UCSD-AML1 (cell line): ENCODE results near the gene CCR7.

Source experiments
- DNase-seq: peaks from one replicate; lab custom pipeline; 2025; ENCODE audit not compliant: unreplicated experiment; lab: John Stamatoyannopoulos, UW

CCR7 gene

GRCh38 chr17:40538019-40538935 lies 27.0 kb downstream of the CCR7 start:
- DNase-seq, result no peak

- no peak for DNase-seq
These were observed 28.7 kb downstream of the CCR7 start for GRCh38 chr17:40536295-40537171.

DNA sequence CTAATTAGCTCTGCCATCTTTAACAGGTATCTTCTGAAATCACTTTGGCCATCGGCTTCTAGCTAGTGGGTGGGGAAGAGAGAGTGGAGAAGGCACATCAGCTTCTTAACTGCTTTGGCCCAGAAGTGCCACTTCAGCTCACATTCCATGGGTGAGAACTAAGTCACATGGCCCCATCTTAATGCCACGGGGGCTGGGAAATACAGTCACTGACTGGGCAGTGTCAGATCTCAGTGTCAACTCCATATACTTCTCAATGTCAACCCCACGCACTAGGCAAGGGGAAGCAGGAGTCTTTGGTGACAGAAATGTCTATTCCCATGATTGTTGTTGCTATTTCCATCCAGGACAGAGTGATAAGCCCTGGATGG lies 29.4 kb downstream of the CCR7 start:
- no peak for DNase-seq

DNA sequence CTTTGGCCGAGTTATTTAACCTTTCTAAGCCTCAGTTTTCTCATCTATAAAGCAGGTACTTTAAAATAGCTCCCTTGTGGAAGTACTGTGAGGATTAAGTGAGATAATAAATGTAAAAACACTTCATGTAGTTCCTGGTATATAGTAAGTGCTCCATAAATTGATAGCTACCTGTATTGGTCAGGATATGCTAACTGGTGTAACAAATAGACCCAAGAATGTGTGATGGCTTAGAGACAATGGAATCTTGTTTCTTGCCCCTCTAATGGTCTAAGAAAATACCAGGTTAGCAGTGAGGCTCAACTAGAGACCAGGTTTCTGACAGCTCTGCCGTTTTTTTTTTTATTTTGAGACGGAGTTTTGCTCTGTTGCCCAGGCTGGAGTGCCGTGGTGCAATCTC lies 29.8 kb downstream of the CCR7 start:
- DNase-seq, result no peak

DNA sequence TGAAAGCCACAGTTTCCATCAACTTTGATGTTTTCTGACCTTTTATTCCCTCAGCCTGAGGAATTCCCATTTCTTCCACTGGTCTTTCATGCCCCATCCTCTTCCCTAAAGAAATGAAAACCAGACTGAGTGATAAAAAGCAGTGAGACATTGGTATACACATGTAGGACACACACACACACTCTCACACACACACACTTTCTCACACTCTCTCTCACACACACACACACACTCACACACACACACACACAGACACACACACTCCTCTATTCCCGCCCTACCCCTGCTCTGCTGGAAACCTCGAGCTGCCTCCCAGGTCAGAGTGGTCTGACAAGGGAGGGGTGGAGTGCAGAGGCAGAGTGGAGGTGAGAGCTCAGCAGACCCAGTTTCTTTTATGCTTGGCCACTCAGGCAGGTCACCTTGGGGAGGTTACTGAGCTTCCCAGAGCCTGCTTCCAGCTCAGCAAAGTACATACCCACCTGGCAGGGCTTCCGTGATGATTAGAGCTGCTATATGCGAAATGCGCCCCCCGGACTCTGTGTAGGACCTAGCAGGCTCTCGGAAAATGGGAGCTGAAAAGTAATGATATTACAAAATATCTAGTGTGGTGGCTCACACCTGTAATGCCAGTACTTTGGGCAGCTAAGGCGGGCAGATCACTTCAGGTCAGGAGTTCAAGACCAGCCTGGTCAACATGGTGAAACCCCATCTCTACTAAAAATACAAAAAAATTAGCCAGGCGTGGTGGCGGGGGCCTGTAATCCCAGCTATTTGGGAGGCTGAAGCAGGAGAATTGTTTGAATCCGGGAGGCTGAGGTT lies 30.7 kb downstream of the CCR7 start:
- DNase-seq, result no peak

- no peak for DNase-seq
These were observed 31.4 kb downstream of the CCR7 start for GRCh38 chr17:40533896-40534295.

- DNase-seq, result no peak
These were observed 32.6 kb downstream of the CCR7 start for GRCh38 chr17:40532520-40533253.

GRCh38 chr17:40531051-40531991 lies 34.0 kb downstream of the CCR7 start:
- no peak for DNase-seq

GRCh38 chr17:40530531-40530994 lies 34.7 kb downstream of the CCR7 start:
- DNase-seq, result no peak

GRCh38 chr17:40529991-40530390 lies 35.3 kb downstream of the CCR7 start:
- no peak for DNase-seq

GRCh38 chr17:40528692-40529417 lies 36.4 kb downstream of the CCR7 start:
- DNase-seq, result no peak

DNA sequence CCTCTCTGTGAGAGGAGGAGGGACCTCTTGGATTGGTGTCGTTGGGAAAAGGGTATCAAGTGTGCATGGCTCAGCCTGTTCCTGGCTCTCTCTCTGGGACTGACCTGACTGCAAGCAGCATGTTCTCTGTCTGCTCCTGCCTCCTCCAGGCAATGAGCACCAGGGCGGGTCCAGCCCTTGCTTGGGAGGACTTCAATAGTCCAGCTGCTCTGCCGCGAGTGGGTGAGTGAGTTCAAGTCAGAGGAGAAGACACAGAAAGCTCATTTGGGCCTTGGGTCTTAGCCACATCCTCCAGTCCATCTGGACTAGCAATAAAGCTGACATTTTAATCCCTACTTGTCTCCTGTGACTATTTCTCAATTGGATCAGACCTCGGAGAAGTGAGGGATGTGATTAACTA lies 38.6 kb downstream of the CCR7 start:
- DNase-seq, result no peak

DNA sequence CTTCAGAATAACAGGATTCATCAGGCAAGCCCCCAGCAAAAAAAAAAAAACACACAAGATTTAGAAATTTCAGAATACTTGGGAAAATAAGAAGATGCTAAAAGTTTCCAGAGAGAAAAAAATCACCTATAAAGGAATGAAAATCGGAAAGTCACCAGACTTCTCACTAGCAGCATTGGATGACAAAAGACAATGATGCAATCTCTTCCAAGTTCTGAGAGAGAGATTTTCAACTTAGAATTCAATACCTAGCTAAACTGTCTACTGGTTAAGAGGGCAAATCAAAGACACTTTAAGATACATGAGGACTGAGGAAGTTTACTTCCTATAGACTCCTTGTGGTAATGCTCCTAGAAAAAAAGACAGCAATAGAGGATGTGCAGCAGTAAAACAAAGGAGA lies 40.0 kb downstream of the CCR7 start:
- DNase-seq, result no peak

DNA sequence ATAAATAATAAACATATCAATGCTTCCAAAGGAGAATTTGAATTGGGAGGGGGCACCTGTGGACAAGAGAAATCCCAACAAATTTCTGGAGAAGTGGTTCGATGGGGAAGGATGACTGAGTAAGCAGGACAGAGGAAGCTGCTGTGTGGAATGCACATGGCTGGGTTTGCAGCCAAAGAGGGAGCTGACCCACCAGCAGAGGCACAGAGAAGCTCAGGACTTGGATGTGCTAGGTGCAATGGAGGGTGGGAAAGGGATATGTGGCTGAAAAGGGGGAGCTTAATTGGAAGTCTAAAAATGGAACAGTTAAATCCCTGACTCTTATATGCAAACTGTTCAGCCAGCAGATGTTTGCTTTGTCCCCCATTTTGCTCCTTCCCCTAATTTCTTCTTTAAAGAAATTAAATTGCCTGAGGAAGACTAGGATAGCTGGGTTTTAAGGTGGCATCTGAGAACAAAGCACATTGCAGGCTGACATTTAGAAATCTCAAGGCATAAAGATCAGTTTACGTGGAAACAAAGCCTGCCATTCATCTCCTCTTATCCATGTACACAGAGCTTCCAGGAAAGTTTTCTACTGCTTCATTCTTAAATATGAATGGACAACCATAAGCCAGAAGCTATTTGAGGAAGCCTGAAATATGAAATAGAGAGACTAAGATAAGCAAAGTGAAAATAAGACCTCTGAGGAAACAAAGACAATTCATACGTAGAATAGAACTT lies 40.9 kb downstream of the CCR7 start:
- no peak for DNase-seq

GRCh38 chr17:40522961-40523310 lies 42.3 kb downstream of the CCR7 start:
- DNase-seq, result no peak

DNA sequence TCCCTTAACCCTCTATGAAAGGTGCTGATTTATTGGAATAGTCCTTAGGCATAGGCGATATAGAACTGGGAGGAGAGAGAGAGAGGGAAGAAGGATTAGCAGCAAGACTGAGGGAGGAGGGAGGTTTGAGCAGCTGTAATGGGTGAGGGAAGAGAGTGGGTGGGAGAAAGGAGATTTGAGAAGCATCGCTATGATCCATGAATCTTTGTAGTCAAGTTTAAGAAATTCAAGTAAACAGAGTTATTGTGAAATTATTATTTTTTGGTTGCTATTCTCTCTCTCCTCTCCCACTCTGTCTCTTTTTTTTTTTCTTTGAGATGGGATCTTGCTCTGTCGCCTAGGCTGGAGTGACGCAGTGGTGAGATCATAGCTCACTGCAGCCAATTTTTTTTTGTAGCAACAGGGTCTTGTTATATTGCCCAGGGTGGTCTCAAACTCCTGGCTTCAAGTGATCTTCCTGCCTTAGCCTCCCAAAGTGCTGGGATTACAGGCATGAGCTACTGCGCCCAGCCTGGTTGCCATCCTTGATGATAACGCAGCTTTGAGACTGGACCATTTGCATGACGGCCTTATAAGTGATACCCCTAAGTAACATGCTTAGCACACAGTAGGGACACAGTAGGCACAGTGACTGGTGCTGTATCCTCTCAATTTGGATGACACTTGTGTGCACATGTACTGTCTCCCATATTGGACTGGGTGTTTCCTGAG lies 42.9 kb downstream of the CCR7 start:
- no peak for DNase-seq

DNA sequence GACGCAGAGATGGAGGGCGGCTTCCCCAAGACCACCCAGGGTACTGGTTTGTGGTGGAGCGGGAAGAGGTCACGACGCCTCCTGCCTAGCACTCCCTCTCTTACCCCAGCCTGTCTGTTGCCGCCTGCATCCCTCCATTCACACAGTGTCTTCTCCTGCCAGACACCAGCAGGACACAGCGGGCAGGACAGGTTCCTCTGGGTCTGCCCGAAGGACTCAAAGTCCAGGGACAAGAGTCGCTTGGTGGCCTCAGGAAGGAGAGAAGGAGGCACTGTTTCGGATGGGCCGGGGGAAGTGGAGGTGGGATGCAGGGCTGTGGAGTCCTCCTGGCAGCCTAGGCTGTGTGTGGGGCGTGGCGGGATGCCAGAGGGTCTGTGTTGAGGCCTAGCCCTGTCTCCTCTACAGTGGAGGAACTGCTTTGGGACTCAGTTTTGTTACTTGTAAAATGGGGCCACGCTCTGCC lies 44.2 kb downstream of the CCR7 start:
- DNase-seq, result no peak
